Measurements from ENCODE around the gene PRR5L.
A peak's percentile ranks its signal among the peaks of the same experiment; 100 is the strongest.
"Not testable (repeated sequence)": the region's sequence is repeated elsewhere in the genome, so short reads cannot be mapped to it uniquely, and the experiment has no call there.

PRR5L gene

GRCh38 chr11:36498721-36499120, 202.6 kb downstream of the PRR5L start:
- no peak for DNase-seq (ENCODE audit: low read depth in 2 of 2)

DNA sequence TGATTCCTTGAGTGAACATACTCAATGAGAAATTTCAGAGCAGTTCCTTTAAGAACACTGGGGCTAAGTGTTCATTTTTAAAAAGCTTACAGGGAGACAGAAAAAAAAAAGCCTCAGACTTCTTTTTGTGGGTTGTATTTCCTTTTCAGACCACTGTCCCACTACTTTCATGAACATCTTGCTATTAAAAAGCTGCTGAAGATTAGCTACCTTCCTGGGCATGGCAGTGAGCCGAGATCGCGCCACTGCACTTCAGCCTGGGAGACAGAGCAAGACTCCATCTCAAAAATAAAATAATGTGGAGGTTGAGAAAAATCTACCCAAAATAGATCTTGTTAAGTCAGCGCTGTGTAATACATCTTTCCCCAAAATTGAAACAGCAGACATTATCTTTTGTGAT, 203.2 kb downstream of the PRR5L start:
- no peak for DNase-seq (ENCODE audit: low read depth in 2 of 2)

DNA sequence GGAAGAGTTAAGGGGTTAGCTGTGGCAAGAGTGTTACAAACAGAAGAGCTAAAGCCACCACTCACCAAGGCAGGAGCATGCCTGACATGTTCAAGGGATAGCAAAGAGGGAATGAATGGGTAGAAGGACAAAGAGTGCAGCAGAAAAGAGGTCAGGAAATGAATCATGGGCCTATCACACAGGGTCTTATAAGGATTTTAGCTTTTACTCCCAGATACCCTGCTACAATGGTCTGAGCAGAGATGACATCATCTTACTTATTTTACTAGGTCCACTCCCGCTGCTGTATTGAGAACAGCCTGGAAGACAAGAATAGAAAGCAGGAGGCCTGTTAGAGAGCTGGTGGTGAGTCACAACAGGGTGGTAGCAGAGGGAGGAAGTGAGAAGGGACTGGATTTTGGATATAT, 204.2 kb downstream of the PRR5L start:
- no peak for DNase-seq (ENCODE audit: low read depth in 2 of 2)

DNA sequence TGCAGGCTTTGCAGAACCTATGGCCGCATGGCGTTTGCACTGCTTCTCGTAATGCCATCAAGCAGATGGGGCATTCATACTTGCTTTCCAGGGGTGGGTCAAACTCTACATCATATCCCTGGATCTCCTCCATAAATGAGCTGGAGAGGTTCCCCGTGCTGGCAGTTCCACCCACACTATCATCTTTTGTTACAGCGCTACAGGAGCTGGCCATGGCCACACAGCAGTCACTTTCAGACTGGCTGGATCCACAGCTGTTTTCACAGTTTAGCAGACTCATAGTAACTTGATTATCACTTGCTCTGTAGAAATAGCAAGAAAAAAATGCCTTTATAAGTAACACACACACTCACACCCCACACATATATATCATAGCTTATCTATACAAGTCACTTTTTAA, 205.1 kb downstream of the PRR5L start:
- DNase-seq (ENCODE audit: low read depth in 2 of 2), result no peak

DNA sequence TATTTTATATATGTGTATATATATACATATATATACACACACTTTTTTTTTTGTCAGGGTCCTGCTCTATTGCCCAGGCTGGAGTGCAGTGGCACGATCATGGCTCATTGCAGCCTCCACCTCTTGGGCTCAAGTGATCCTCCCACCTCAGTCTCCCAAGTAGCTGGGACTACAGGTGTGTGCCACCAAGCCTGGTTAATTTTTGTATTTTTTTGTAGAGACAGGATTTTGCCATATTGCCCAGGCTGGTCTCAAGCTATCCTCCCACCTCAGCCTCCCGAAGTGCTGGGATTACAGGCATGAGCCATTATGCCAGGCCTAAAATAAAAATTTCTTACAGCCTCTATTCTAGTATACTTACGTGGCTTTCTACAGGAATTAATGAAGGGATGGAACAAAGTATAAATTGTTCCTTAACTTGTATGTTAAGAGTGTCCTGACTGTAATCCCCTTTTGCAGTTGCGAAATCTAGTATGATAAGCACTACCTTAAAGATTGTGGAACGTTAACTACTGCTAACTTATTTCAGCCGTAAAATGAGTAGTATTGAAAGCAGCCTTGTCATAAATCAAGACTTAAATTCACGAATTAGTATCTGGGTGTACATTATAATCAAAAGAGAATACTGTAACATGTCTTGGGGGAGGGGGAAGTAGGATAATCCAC, 211.9 kb downstream of the PRR5L start:
- DNase-seq (ENCODE audit: low read depth in 2 of 2), result no peak

DNA sequence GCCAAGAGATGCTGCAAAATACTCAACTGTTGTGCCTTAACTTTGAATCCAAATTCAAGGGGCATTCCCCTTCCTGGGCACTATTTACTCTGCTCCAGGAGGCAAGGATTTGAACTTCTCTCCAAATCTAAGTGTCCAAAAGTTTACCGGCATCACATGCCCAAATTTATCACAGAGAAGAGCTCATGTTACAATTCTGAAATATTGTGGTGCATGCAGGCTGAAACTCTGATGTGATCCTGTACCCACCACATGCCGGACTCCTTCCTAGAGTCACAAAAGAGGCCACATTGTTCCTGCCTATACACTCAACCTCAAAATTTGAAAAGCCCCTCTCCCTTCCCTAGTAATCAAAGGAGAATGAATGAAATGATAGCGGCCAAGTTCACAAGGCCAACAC, 212.7 kb downstream of the PRR5L start:
- no peak for DNase-seq (ENCODE audit: low read depth in 2 of 2)

GRCh38 chr11:36509201-36509639, 213.1 kb downstream of the PRR5L start:
- DNase-seq (ENCODE audit: low read depth in 2 of 2), result no peak

GRCh38 chr11:36509694-36510593, 213.9 kb downstream of the PRR5L start, which contains the start of gene TRAF6:
TSS of gene TRAF6 (minus strand) at chr11:36510272. CDS start at chr11:36501515, 8,757 bp downstream.
- peak; percentile 86 to 87 for DNase-seq (ENCODE audit: low read depth in 2 of 2)

- no peak for DNase-seq (ENCODE audit: low read depth in 2 of 2)
Measured at GRCh38 chr11:36510594-36510942, 214.5 kb downstream of the PRR5L start.

DNA sequence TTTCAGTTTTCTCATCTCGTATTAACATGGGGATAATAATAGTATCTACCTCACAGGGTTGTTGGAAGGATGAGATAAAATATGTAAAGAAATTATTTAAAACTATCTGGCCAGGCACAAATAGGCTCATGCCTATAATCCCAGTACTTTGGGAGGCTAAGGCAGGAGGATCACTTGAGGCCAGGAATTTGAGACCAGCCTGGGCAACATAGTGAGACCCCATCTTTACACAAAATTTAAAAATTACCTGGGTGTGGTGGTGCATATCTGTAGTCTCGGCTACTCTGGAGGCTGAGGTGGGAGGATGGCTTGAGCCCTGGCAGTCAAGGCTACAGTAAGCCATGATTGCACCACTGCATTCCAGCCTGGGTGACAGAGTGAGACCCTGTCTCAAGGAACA, 215.0 kb downstream of the PRR5L start:
- not testable (repeated sequence) for DNase-seq (ENCODE audit: low read depth in 2 of 2)

GRCh38 chr11:36512016-36512415, 215.9 kb downstream of the PRR5L start:
- DNase-seq (ENCODE audit: low read depth in 2 of 2), result no peak

DNA sequence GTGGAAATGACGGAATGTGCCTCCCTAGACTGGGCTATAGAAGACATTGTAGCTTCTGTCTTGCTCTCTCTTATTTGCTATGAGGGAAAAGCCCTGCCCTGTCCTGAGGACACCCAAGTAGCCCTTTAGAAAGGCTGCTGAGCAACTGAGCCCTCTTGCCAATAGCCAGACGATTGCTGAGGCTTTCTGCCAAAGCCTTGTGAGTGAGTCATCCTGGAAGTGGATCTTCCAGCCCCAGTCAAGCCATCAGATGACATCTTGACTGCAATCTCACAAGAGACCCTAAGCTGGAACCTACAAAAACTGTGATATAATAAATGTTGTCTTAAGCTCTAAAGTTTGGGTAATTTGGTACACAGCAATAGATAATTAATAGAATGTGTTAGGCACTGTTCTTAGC, 217.9 kb downstream of the PRR5L start:
- DNase-seq (ENCODE audit: low read depth in 2 of 2), result no peak
